Measurements from ENCODE around the gene PLVAP.
A peak's percentile ranks its signal among the peaks of the same experiment; 100 is the strongest.

PLVAP gene

DNA sequence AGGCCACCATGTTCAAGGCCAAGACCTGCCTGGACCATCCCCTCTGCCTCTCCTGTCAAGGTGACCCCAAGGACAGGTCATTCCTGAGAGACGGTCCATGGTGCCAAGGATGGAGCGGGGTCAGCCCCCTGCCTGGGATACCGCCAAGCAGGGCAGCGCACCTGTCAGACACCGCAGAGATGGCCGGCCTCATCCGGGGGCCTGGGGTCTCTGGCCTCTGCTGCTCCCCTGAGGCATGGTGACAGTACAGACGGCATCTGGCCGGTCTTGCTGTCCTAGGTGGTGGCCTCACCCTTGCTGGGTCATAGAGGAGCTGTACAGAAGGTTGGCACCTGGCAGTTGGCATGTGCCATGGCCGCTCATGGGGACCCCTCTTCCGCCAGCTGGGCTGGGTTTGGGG lies 56.7 kb downstream of the PLVAP start:
- DNase-seq, result no peak

DNA sequence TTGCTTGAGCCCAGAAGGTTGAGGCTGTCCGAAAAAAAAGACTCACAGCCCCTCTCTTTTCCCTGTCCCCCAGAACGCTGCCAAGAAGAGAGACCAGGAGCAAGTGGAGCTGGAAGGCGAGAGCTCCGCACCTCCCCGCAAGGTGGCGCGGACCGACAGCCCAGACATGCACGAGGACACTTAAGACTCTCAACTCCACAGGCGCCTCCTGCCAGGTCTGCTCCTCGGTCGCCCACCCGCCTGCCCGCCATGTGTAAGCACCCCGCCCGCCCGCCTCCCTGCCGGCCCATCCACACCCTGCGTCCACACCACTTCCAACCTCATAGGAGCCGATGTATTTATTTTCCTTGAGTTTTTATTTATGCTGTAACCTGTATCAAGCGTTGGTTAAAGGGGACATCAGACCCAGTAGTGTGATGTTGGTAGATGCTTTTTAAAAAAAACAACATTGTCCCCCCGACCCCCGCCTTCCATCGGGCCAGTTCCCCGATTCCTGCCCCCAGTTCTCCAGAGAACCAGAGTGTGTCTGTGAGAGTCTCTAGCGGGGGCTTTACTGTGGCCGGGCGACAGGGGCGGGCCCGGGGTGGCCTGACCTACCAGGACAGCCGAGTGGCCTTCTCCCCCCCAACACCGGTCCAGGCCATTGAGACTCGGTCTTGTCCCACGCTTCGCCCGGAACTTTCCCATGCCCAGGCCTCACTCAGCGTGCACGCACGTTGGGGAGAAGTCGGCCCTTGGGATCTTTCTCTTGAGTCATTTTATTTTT lies 57.5 kb downstream of the PLVAP start:
- no peak for DNase-seq

DNA sequence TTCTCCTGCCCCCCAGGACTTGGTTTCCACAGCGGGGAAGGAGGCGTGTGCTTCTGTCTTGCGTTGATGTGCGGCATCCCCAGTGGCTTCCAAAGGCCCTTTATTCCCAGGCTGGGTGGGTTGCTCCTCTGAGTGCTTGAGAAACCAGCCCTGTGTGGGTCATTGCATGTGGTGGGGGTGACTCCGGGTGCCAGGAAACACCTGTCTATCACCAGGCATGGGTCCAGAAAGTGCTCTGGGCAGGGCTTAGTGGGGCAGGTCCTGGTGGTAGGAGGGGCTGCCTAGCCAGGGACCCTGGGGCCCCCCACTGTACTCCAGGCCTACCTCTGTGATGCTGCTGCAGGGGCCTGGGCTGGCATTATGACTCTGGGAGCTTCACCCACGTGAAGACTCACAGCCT lies 58.2 kb downstream of the PLVAP start:
- no peak for DNase-seq

DNA sequence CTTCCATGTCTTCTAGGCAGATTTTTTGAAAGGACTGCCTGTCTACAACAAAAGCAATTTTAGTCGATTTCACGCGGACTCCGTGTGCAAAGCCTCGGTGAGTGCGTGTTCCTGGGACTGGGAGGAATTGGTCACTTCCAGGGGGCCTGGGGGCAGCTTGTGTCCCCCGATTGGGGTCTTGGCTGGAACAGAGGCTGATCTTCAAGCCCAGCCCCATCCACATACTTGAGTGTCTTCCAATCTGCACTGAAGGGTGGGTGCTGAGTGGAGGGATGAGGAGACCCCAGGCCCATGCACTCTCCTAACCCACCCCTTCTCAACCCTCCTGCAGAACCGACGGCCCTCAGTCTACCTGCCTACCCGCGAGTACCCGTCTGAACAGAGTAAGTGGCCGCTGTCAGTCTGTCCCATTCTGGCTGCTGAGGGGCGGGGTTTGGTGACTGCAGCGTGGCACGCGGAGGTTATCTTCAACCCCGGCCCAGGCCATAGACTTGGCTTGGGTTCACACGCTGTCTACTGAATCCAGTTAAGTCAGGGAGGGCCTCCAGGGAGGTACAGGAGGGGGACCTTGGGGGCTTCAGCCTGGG lies 63.0 kb downstream of the PLVAP start:
- DNase-seq, result no peak

DNA sequence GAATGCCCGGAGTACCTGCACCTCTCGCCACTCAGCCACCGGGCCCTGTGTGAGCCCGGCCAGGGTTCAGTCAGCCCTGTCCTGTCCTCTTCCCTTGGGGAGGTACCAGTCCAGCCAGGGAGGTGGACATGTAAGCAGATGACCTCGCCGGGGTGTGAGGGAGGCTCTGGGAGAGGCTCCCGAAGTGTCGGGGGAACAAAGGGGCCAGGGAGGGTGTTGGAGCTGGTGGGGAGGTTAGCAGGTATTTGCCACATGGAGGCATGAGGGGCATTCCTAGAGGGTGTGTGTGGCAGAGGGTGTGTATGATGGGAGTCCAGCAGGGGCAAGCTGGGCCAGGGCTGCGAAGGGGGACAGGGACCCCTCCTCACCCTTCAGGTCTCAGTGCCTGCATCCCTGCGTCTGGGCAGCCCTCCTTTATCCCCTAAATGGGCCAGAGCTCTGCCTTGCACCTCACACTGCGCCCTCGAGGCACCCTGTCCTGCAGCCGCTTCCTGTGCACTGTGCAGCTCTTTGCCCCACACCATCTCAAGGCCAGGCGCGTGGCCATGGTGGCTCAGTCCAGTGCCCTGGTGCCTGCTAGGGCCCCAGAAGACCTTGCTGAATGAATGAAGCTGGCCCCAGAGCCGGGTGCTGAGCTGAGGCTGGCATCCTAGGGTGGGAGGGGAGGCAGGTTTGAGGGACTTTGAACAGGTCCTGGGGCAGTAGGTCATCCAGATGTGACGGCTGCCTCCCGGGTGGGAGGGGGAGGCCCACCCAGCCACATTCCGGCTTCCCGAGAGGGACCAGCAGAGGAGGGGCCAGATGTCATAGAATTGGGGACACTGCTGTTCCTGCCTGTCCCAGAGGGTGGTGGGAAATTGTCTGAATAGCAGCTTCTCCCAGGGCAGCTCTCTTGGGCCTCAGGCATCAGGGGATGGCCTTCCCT lies 64.7 kb downstream of the PLVAP start:
- DNase-seq, result no peak

DNA sequence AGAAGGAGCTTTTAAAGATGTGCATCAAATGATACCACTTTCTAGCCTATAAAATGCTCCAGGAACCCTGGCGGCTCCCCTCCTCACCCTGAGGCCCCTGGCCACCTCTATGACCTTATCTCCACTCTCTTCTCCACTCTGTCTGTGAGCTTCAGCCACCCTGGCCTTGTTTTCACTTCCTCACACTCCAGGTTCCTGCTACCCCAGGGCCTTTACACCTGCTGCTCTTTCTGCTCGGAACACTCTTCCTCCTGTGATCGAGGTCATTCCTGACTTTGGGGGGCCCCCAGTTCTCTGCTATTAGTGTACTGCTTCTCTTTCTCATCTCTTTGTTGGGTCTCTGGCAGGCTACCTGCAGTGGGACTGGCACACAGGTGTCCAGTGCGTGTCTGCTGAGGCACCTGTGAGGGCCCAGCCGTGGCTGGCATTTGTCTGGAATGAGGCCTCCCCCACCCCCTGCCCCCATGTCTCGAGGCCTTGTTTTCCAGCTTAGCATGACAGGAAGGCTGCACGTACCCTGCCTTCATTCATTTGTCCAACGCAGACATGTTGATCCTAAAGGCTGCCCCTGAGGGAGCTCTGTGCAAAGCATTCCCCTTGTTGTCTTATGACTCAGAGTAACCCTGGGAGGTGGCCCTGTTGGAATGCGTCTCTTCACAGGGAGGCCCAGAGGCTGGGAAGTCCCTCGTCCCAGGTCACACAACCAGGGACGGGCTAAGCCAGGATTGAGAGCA lies 65.5 kb downstream of the PLVAP start:
- no peak for DNase-seq

DNA sequence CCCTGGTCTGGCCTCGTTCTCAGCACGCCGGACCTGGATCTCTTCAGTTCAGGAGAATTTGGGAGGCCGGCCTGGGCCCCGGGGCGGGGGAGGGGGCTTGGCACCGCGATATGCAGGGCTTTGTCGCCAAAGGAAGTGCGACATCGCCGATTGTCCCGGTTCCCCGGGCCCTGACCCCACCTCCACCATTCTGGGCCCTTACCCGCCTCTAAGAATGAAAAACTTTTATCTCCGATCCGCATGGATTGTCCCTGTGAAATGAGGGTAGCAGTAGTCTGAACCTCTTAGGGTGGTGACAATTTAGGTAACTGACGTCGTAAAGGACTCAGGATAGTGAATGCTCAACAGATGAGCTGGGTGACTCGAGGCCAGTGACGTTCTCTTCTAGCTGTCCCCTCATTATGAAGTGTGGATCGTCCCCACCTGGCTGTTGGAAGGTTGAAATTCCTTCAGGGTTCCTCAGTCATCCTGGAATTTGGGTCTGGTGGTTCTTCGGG lies 67.1 kb downstream of the PLVAP start:
- no peak for DNase-seq

DNA sequence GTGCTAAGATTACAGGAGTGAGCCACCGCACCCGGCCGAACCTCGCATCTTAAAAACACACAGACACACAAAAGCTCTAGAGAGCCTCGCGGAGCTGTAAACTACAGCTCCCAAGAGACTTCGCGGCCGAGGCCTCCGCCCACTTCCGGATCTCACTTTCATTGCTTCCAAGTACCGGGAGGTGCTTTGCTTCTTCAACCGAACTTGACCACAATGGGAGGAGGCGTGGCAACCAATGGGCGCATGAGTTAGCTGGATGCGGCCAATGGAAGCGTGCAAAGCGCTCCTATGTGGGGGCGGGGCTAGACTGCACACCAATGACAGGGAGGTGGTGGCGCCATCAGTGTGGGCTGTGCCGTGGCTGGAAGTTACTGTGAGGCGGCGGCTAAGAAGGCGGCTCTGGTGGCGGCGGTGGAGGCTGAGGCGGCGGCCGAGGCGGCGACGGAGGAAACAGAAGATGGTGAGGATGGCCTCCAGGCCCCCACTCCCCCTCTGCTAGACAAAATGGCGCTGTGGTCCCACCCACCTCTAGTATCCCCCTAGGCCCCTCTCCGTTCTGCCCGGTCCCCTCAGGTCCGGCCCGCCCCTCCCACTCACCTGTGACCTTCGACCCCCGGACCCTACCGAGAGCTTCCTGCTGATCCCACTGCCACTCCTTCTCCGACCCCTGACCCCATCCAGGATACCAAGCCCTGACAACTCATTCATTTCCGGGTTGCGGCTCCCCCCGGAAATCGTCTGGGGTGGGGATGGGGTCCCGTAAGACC lies 67.8 kb downstream of the PLVAP start, which contains the start of gene DDA1:
Gene DDA1 (plus strand): TSS at position 366 of the 767 bp plus-strand sequence. CDS start 92 bp downstream, at position 458.
- DNase-seq, result peak; percentile 99 to 100

DNA sequence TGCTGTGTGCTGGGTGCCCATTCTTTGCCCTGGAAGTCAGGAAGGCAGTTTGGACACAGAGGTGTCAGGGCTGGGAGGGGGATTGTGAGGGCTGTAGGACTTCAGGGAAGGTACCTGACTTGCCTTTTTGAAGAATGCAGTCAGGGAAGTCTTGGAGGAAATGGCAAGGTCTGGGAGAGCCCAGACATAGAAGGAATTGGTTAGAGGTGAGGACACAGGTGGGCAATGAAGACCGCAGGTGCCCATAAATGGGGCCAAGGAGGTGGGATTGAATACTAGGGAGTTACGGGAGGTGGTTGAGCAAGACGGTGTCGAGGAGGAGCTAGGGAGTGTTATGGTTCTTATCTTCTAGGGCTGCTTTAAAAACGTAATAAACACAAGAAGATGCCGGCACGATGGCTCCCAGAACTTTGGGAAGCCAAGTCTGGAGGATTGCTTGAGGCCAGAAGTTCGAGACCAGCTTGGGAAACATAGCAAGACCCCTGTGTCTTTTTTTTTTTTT lies 69.2 kb downstream of the PLVAP start:
- no peak for DNase-seq

DNA sequence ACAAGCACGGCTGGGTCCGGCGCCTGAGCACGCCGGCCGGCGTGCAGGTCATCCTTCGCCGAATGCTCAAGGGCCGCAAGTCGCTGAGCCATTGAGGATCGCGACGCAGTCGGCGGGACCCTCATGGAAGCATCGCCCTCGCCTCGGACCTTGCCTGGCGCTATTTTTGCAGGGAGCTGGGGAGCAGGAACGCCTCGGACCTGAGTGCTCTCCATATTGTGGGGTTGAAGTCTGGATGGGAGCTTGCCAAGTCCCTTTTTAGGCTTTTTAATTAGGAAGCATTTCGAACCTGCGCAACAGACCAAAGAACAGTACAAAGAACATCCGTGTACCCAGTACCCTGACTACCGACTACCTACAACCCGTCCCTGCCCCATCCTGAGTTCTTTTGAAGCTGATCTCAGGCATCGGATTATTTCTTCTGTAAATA lies 70.8 kb downstream of the PLVAP start:
- no peak for DNase-seq

DNA sequence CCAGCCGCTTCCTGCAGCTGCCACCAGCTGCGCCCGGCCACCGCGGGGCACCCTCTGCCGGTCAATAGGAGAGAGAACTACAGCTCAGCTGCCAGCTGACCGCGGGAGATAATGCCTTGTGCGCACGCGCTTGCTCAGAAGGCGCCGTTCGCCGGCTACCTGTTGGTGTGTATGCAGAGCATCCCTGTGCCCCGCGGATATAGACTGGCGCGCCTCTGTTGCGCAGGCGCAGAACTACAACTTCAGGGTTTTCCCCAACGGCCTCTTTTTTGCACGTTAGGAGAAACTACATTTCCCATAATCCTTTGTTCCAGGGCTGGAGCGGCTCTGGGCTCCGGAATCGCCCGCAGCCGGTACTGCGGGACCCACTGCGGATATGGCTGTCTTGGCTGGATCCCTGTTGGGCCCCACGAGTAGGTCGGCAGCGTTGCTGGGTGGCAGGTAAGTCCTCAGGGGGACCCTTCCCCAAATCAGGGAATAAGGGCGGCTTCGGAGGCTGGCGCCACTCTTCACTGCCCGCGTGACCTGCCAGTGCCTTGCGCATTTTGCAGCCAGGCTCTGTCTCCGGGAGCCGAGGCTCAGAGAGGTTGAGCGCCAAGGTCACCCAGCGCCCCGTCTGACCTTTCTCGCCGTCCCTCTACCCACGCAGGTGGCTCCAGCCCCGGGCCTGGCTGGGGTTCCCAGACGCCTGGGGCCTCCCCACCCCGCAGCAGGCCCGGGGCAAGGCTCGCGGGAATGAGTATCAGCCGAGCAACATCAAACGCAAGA lies 71.4 kb downstream of the PLVAP start, which contains the start of gene MRPL34:
Gene MRPL34 (plus strand): TSS at position 356 of the 768 bp plus-strand sequence. CDS start 21 bp downstream, at position 377.
- DNase-seq, result peak; percentile 98 to 100

DNA sequence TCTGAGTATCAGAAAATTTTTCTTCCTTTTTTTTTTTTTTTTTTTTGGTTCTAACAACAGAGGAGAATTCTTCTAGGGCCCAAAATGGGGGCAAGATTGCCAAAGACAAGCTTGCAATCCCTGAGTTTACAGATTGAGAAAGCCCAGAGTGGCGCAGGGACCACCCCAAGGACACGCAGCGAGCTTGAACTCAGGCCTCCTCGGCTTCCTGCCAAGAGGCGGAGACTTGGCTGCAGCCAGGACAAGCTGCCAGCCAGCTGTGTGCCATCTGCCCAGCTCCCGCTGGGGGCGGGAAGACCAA lies 72.0 kb downstream of the PLVAP start:
- DNase-seq, result no peak

DNA sequence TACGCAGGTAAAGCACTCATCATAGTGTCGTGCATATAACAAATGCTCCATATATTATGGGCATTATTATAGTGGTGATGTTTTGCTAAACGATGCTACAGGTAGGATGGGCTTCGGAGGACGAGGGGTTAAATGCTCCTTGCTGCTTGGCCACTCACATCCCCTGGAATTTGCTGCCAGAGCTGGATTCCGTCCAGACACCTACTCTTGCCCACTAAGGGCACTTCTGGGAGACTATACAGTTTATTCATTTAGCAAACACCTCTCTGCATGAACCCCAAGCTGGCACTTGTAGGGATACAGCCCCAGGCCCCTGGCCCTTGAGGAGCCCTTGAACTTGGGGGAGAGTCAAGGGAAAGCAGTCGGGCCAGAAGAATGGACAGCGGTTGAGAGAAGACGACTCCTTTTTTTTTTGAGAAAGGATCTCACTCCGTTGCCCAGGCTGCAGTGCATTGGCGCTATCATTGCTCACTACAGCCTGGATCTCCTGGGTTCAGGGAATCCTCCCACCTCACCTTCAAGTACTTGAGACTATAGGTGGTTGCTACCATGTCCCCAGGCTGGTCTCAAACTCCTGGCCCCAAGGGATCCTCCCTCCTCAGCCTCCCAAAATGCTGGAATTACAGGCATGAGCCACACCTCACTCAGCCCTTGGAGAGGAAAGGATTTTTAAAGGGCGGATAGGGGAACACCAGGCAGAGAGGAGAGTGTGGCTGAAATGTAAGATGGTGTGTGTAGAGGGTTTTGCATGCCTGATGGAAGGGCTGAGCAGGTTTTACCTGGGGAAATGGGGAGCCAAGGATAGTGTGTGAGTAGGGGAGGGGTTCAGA lies 72.5 kb downstream of the PLVAP start:
- no peak for DNase-seq

DNA sequence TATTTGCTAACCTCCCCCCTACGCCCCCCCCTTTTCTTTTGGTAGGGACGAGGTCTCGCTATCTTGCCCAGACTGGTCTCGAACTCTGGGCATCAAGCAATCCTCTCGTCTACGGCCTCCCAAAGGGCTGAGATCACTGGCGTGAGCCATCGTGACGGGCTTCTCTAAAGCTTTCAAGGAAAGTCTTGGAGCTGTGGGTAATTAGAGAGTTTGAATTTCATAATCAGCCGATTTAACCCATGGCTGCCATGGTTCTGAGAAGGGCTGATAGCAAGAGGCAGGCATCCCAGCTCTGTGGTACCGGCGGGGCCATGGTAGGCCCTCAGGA lies 73.2 kb downstream of the PLVAP start:
- DNase-seq, result no peak

DNA sequence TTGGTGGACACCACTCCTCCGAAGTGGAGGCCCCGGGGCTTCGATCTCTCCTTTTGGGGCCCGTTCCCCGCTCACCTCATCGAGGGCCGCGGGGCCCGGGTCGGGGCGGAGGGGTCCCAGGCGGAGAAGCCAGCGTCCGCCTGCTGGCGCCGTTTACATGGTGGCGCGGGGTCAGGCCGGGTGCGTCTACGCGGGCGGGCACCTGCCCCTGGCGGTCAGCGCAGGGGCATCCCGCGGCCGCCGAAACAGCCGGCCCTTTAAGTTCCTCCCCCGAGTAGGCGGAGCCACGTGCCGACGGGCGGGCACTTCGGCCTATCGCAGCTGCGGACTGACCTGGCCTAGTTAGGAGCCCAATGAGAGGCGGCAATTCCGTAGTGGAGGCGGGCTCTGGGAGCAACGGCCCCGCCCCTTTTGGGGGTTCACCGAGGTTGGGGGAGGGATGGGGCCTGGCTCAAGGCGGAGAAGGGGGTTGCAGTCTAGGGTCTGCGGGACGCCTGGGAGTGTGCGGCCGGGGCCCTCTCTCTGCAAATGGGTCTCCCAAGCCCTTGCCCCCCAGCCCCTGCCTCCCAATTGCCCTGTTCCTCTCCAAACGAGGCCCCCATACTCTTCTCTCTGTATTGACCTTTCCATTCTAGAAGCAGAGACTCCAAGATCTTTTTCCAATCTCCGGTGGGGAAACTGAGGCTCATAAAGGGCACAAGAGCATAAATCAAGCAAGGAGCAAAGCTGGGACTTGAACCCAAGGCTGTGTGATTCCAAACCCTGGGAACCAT lies 73.8 kb downstream of the PLVAP start, which contains the start of gene ABHD8:
Gene ABHD8 (minus strand): TSS at position 259 of the 773 bp plus-strand sequence. CDS start 1,809 bp downstream, outside the sequence.
- peak; percentile 91 to 98 for DNase-seq

DNA sequence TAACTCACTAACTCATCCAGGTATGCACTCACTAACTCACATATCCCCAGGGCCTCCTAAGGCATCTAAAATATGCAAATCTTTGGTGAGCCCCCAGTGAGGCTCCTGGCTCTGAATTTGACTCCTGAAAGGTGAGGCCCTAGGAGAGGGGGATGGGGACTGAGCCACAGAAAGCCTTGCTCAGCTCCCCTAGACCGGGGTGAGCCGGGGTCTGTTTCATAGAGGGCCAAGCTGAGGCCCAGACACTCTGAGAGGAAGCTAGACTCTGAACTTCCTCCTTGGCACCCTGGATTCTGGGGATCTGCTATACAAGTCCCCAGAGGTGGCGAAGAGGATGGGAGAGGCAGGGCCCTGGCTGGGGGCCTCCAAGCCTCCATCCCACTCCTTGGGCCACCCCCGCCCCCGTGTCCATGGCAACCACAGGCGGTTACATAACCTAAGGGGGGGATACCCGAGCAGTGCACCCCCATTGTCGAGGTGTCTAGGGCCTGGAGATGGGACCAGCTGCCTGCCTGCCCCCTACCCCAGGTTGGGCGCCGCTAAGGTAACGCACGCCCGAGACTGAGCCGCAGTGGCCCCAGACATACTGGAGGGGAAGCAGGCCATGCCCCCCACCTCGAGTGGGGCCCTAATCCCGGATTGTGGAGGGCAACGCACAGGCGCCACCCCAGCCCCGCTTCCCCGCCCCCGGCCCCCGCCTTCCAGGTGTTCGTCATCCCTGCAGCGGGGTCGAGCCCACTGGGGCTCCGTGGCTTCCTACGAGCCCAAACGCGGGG lies 74.6 kb downstream of the PLVAP start:
- DNase-seq, result no peak
